ENCODE measurements around the gene NUPR2. TPM values are rescaled to one million over a fixed set of nuclear protein-coding genes. Genes with fewer than 3 reads are reported as not detected.

NUPR2 gene
- total and polyA plus RNA-seq, 7 donors: not detected

Other genes with a start within 250 kb of the NUPR2 start
- gene ZNF713, start 229.0 kb downstream of the NUPR2 start, total RNA-seq: 1 to 10 TPM; 1.2 to 2.9 (median 1.4) TPM
- gene ZNF713, start 229.0 kb downstream of the NUPR2 start, polyA plus RNA-seq: 1 to 10 TPM in 2 of 3 donors, under 1 TPM in 1; 0.74 to 1.4 (median 1.2) TPM
- 10 to 100 TPM; 23.8 to 34.6 (median 26.5) TPM for gene MRPS17, start 164.5 kb downstream of the NUPR2 start, total RNA-seq
- 10 to 100 TPM; 29.8 to 45.4 (median 31.9) TPM for gene MRPS17, start 164.5 kb downstream of the NUPR2 start, polyA plus RNA-seq
- 100 to 1,000 TPM; 230 to 302 (median 270) TPM for gene NIPSNAP2, start 151.8 kb downstream of the NUPR2 start, total RNA-seq
- gene NIPSNAP2, start 151.8 kb downstream of the NUPR2 start, polyA plus RNA-seq: 100 to 1,000 TPM; 119 to 290 (median 260) TPM
- gene PSPH, start 65.0 kb downstream of the NUPR2 start, total RNA-seq: 10 to 100 TPM in 1 of 4 donors, 1 to 10 TPM in 3; 2.6 to 10.8 (median 5.1) TPM
- 10 to 100 TPM in 1 of 3 donors, 1 to 10 TPM in 2; 2.5 to 11.2 (median 5.6) TPM for gene PSPH, start 65.0 kb downstream of the NUPR2 start, polyA plus RNA-seq
- 100 to 1,000 TPM in 3 of 4 donors, 10 to 100 TPM in 1; 96.5 to 135 (median 130) TPM for gene CCT6A, start 64.7 kb downstream of the NUPR2 start, total RNA-seq
- gene CCT6A, start 64.7 kb downstream of the NUPR2 start, polyA plus RNA-seq: 100 to 1,000 TPM; 138 to 259 (median 235) TPM
- 10 to 100 TPM; 22.0 to 35.2 (median 22.8) TPM for gene SUMF2, start 52.1 kb downstream of the NUPR2 start, total RNA-seq
- gene SUMF2, start 52.1 kb downstream of the NUPR2 start, polyA plus RNA-seq: 10 to 100 TPM; 26.8 to 29.1 (median 27.3) TPM
- 10 to 100 TPM; 32.2 to 99.6 (median 46.3) TPM for gene PHKG1, start 23.5 kb downstream of the NUPR2 start, total RNA-seq
- gene PHKG1, start 23.5 kb downstream of the NUPR2 start, polyA plus RNA-seq: 10 to 100 TPM in 2 of 3 donors, 1 to 10 TPM in 1; 9.2 to 65.1 (median 39.2) TPM
- gene CHCHD2, start 9.9 kb downstream of the NUPR2 start, total RNA-seq: 100 to 1,000 TPM; 475 to 571 (median 506) TPM
- 100 to 1,000 TPM; 593 to 948 (median 729) TPM for gene CHCHD2, start 9.9 kb downstream of the NUPR2 start, polyA plus RNA-seq